Prostate gland (tissue), 2 donors: ENCODE results near the gene ANKRD10. TPM values are rescaled to one million over a fixed set of nuclear protein-coding genes. Genes with fewer than 3 reads are reported as not detected.

Experiments used
- DNase-seq: peaks from one replicate; pipeline ENCODE4 v3.0.0-alpha.2; 2019; ENCODE audit warnings: low spot score
- H3K27ac ChIP-seq, 2 donors: fragments of 200-600 bp; sonication (generic); 2 replicates each; pipeline ENCODE4 v1.5.1; 2017 to 2019
- H3K27me3 ChIP-seq: fragments of 200-600 bp; sonication (generic); replicated peaks from 2 replicates; pipeline ENCODE4 v1.5.1; 2019; ENCODE audit not compliant: insufficient read depth
- H3K36me3 ChIP-seq, 2 donors: fragments of 200-600 bp; sonication (generic); 1 replicate in 1 of 2; 2 replicates in 1 of 2; pipeline versions ENCODE4 v1.5.1 to v1.8.1; 2017 to 2019
- H3K4me1 ChIP-seq: fragments of 200-600 bp; sonication (generic); replicated peaks from 2 replicates; pipeline ENCODE4 v1.5.1; 2019
- H3K4me3 ChIP-seq, 2 donors: fragments of 200-600 bp; sonication (generic); 2 replicates each; pipeline ENCODE4 v1.5.1; 2017 to 2019
- H3K9me3 ChIP-seq: fragments of 200-600 bp; sonication (generic); 2 replicates; pipeline ENCODE4 v1.5.1; 2017
- CTCF ChIP-seq, 4 experiments: fragments of 200-600 bp in 2 of 4; fragments of 450-650 bp in 2 of 4; sonication (generic) in 2 of 4; IDR thresholded peaks; 1 replicate in 3 of 4; 2 replicates in 1 of 4; pipeline ENCODE4 v1.5.1; 2016 to 2019; ENCODE audit warnings: antibody characterized with exemption in 4 of 4, mild to moderate bottlenecking in 2 of 4, moderate library complexity in 2 of 4
- POLR2A ChIP-seq: fragments of 450-650 bp; IDR thresholded peaks from one replicate; pipeline ENCODE4 v1.6.1; 2016; ENCODE audit warnings: antibody characterized with exemption, mild to moderate bottlenecking
- POLR2AphosphoS5 ChIP-seq: sonication (generic); formaldehyde crosslinking; IDR thresholded peaks from one replicate; pipeline ENCODE4 v1.6.1; 2017; ENCODE audit warnings: antibody characterized with exemption
- WGBS: methylation state at CpG from one replicate; pipeline ENCODE4 v1.1.5; 2018; 5-methylcytosine and 5-hydroxymethylcytosine counted together
- intact Hi-C: fragments of 100-400 bp; cut with DNase I; formaldehyde crosslinking; loops from one replicate; pipeline ENCODE4 v1.14.2; 2022
- total RNA-seq, 2 donors: library from RNA; depleted of rRNA; stranded (reverse); fragments of >200 nt; gene quantifications; one replicate each; pipeline ENCODE4 v1.1.0, GENCODE V29; 2016

The ANKRD10 gene
- total RNA-seq, 2 donors from 2014 or later: 99.9 to 155 TPM

- H3K4me3 ChIP-seq: no peak overlapping the region
- H3K4me1 ChIP-seq: no peaks in the 10 kb centered on the region
- H3K27ac ChIP-seq: no peak overlapping the region
- no peak for TF ChIP-seq CTCF (IDR thresholded peaks at IDR 0.05)
- TF ChIP-seq POLR2AphosphoS5: no peak
- no peak for TF ChIP-seq POLR2A
- H3K36me3 ChIP-seq: no peaks in the 10 kb centered on the region
- H3K9me3 ChIP-seq: no peaks in the 10 kb centered on the region
- 92% methylated on average over 24 of the region's 24 CpGs for WGBS
- intact Hi-C loops: no loop called here
- DNase-seq: no peak
- H3K27me3 ChIP-seq: no peaks in the 10 kb centered on the region
Measured at GRCh38 chr13:110944968-110945927, 30.4 kb upstream of the ANKRD10 start.

GRCh38 chr13:110944121-110944967, 29.5 kb upstream of the ANKRD10 start:
- DNase-seq: peak; percentile 36
- H3K9me3 ChIP-seq: no peaks in the 10 kb centered on the region
- no peak overlapping the region for H3K4me3 ChIP-seq
- no peak overlapping the region for H3K27ac ChIP-seq
- WGBS: 65% methylated on average over 8 of the region's 8 CpGs
- no peaks in the 10 kb centered on the region for H3K4me1 ChIP-seq
- TF ChIP-seq POLR2A (no peak), CTCF (IDR thresholded peaks at IDR 0.05) (peak in 3 of 4 experiments; percentile 55 to 75 (median 61)), POLR2AphosphoS5 (peak; percentile 18)
- no peaks in the 10 kb centered on the region for H3K27me3 ChIP-seq
- H3K36me3 ChIP-seq: no peaks in the 10 kb centered on the region
- intact Hi-C loops: no loop called here

- WGBS: 62% methylated on average over 4 of the region's 4 CpGs
- Histone ChIP-seq H3K4me1 (no peaks in the 10 kb centered on the region), H3K9me3 (no peaks in the 10 kb centered on the region), H3K4me3 (no peak overlapping the region), H3K27me3 (no peaks in the 10 kb centered on the region), H3K27ac (no peak overlapping the region), H3K36me3 (no peaks in the 10 kb centered on the region)
- intact Hi-C loops: no loop called here
- TF ChIP-seq POLR2AphosphoS5: no peak
- no peak for TF ChIP-seq POLR2A
- DNase-seq: no peak
Measured at GRCh38 chr13:110942248-110942981, 27.5 kb upstream of the ANKRD10 start.

- no peak overlapping the region for H3K4me3 ChIP-seq
- H3K27ac ChIP-seq: no peak overlapping the region
- H3K9me3 ChIP-seq: no peaks in the 10 kb centered on the region
- intact Hi-C loops: no loop called here
- no peak for TF ChIP-seq POLR2AphosphoS5
- TF ChIP-seq CTCF (IDR thresholded peaks at IDR 0.05): no peak
- TF ChIP-seq POLR2A: no peak
- no peak for DNase-seq
- no peaks in the 10 kb centered on the region for H3K27me3 ChIP-seq
- WGBS: 78% methylated on average over 13 of the region's 13 CpGs
- H3K4me1 ChIP-seq: no peaks in the 10 kb centered on the region
- H3K36me3 ChIP-seq: no peaks in the 10 kb centered on the region
Measured at GRCh38 chr13:110938662-110939421, 24.0 kb upstream of the ANKRD10 start.
